A204.1 (cell line): ENCODE results near the gene C6orf15.

ENCODE experiments used
- FAIRE-seq: peaks from 2 replicates; lab custom pipeline; 2012; peaks lifted over from hg19 to GRCh38; lab: Jason Lieb, UNC

Gene C6orf15

GRCh38 chr6:31112478-31112877 lies at the start of gene C6orf15:
Gene C6orf15, minus strand, starts transcription at chr6:31112575. Its CDS starts 20 bp downstream, at chr6:31112555.
- no peak for FAIRE-seq

GRCh38 chr6:31161216-31162126 lies 49.1 kb upstream of the C6orf15 start:
- no peak for FAIRE-seq

- FAIRE-seq, result no peak
Observed at GRCh38 chr6:31158863-31159855, 46.8 kb upstream of the C6orf15 start.

GRCh38 chr6:31158140-31158862 lies 45.9 kb upstream of the C6orf15 start, which contains the start of gene TCF19:
Gene TCF19, plus strand, starts transcription at chr6:31158589. Its CDS starts 881 bp downstream, at chr6:31159470.
- FAIRE-seq, result peak; percentile 99

GRCh38 chr6:31157513-31158139 lies 45.3 kb upstream of the C6orf15 start, which contains the start of gene CCHCR1:
Gene CCHCR1, minus strand, starts transcription at chr6:31157802. Its CDS starts 202 bp downstream, at chr6:31157600.
- no peak for FAIRE-seq

GRCh38 chr6:31156641-31157040 lies 44.3 kb upstream of the C6orf15 start:
- FAIRE-seq, result no peak

- FAIRE-seq, result no peak
Observed at GRCh38 chr6:31154436-31154835, 42.1 kb upstream of the C6orf15 start.

- no peak for FAIRE-seq
Observed at GRCh38 chr6:31152781-31153180, 40.4 kb upstream of the C6orf15 start.

- FAIRE-seq, result no peak
Observed at GRCh38 chr6:31149827-31150447, 37.6 kb upstream of the C6orf15 start.

- FAIRE-seq, result no peak
Observed at GRCh38 chr6:31145386-31145785, 33.0 kb upstream of the C6orf15 start.

GRCh38 chr6:31144970-31145340 lies 32.6 kb upstream of the C6orf15 start:
- no peak for FAIRE-seq

GRCh38 chr6:31144296-31144969 lies 32.1 kb upstream of the C6orf15 start:
- FAIRE-seq, result no peak

GRCh38 chr6:31143148-31143547 lies 30.8 kb upstream of the C6orf15 start:
- FAIRE-seq, result no peak

- no peak for FAIRE-seq
Observed at GRCh38 chr6:31142361-31142761, 30.0 kb upstream of the C6orf15 start.

- FAIRE-seq, result no peak
Observed at GRCh38 chr6:31140643-31141042, 28.3 kb upstream of the C6orf15 start.

GRCh38 chr6:31139599-31139998 lies 27.2 kb upstream of the C6orf15 start:
- FAIRE-seq, result no peak

GRCh38 chr6:31138982-31139381 lies 26.6 kb upstream of the C6orf15 start, which contains the start of gene PSORS1C2:
Gene PSORS1C2, minus strand, starts transcription at chr6:31139066. Its CDS starts 40 bp downstream, at chr6:31139026.
- FAIRE-seq, result no peak

GRCh38 chr6:31135710-31136109 lies 23.3 kb upstream of the C6orf15 start:
- FAIRE-seq, result no peak

- FAIRE-seq, result no peak
Observed at GRCh38 chr6:31132806-31133205, 20.4 kb upstream of the C6orf15 start.

GRCh38 chr6:31131595-31131994 lies 19.2 kb upstream of the C6orf15 start:
- FAIRE-seq, result no peak
